ENCODE results near the gene MRPS2. TPM values are rescaled to one million over a fixed set of nuclear protein-coding genes. Genes with fewer than 3 reads are reported as not detected.

Gene MRPS2
- total RNA-seq, 2 experiments from 2014 or later: 20.8 to 23.2 TPM

DNA sequence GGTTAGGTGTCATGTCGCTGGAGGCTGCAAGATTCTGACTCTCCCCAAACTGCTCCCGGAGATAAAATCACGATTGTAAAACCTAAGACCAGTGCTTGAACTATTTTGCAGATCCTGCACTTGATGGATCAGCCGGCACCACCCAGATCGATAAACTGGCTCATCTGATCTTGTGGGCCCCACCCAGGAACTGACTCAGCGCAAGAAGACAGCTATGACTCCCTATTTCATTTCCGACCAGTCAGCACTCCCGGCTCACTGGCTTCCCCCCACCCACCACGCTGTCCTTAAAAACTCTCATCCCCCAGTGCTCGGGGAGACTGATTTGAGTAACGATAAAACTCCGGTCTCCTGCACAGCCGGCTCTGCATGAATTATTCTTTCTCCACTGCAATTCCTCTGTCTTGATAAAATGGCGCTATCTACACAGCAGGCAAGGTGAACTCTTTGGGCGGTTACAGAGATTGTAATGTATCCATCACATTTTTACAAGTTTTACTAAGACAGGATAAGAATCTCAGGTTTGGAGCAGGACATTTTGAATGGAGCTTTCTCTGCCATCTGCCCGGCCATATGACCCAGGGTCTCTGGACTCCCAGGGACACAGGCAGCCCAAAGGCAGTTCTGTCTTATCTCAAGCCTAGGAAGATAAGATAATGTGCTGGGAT lies 31.5 kb upstream of the MRPS2 start:
- Histone ChIP-seq H3K4me1 (ENCODE audit: insufficient read depth, low read length) (peaks cover 16% of the 10 kb centered on the region), H3K36me3 (ENCODE audit: insufficient read depth, low read length) (no peaks in the 10 kb centered on the region), H3K4me3 (ENCODE audit: low read length) (peak overlapping the region; percentile 30), H3K9me3 (ENCODE audit: control insufficient read depth in 1 of 2, insufficient read depth in 1 of 2, low read length in 2 of 2) (no peaks in the 10 kb centered on the region), H3K27ac (ENCODE audit: low read depth in 1 of 2, low read length in 2 of 2) (no peak overlapping the region), H3K27me3 (ENCODE audit: control insufficient read depth in 1 of 2, insufficient read depth in 2 of 2, low read length in 2 of 2) (peaks cover 0 to 2% of the 10 kb centered on the region in 2 experiments)
- DNase-seq (peak in 8 of 14 experiments; percentile 16 to 57 (median 38)), ATAC-seq (ENCODE audit: poor library complexity) (no peak)
- Mint-ChIP-seq H3K4me3 (peak overlapping the region; percentile 73), H3K36me3 (ENCODE audit: low read depth) (no peaks in the 10 kb centered on the region), H3K27ac (no peak overlapping the region), H3K27me3 (peaks cover 55% of the 10 kb centered on the region), H3K4me1 (ENCODE audit: low read depth) (peaks cover 7% of the 10 kb centered on the region), H3K9me3 (no peaks in the 10 kb centered on the region)
- ChIA-PET CTCF (no interaction called here), POLR2A (interaction anchor here (1.3 kb wide), 1 partner anchor 12 kb away, joined by 3 read pairs; no protein-coding TSS in a partner anchor)
- TF ChIP-seq, protein P1, sequence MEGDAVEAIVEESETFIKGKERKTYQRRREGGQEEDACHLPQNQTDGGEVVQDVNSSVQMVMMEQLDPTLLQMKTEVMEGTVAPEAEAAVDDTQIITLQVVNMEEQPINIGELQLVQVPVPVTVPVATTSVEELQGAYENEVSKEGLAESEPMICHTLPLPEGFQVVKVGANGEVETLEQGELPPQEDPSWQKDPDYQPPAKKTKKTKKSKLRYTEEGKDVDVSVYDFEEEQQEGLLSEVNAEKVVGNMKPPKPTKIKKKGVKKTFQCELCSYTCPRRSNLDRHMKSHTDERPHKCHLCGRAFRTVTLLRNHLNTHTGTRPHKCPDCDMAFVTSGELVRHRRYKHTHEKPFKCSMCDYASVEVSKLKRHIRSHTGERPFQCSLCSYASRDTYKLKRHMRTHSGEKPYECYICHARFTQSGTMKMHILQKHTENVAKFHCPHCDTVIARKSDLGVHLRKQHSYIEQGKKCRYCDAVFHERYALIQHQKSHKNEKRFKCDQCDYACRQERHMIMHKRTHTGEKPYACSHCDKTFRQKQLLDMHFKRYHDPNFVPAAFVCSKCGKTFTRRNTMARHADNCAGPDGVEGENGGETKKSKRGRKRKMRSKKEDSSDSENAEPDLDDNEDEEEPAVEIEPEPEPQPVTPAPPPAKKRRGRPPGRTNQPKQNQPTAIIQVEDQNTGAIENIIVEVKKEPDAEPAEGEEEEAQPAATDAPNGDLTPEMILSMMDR (IDR thresholded peaks at IDR 0.05): no peak
- intact Hi-C loops (cut with DNase I, micrococcal nuclease): no loop called here

DNA sequence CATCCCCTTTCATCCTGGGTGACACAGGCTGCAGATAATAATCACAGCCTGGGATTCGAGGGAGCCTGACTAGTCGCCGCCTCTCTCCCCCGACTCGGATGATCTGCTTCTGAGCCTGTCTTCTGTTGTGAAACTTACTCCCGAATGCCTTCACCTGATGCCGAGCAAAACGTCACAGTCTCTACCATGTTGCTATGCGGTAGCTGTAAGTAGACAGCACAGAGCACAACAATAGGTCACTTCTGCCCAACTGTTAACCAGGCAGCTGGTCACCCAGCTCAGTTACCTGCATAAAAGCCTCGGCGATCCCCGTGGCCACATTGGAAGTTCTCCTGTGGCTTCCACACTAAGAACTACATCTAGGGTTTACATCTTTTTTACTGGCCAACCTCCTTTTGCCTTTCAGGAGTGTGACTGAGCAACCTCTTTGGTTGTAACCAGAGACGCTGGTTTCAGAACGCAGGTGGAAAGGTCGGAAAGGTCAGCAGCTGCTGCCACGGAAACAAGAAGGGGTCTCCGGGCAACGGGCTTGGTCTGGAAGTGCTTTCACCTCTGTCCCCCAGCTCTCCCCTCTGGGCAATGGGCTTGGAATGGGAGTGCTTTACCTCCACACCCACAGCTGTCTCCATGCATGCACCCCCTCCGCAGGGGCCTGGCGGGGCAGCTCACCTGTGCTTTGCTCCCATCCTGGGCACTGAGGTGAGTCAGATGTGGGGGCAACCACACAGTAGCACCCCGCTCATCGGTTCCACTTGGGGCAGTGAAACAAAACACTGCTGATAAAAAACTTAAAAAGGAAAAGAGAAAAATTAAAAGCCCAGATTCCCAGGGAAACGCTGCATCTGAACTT lies 28.5 kb upstream of the MRPS2 start:
- CTCF ChIA-PET: no interaction called here
- H3K36me3 Mint-ChIP-seq (ENCODE audit: low read depth): no peaks in the 10 kb centered on the region
- H3K4me3 ChIP-seq (ENCODE audit: low read length): no peak overlapping the region
- TF ChIP-seq, protein P1 (IDR thresholded peaks at IDR 0.05): no peak
- no peaks in the 10 kb centered on the region for H3K9me3 ChIP-seq (ENCODE audit: control insufficient read depth in 1 of 2, insufficient read depth in 1 of 2, low read length in 2 of 2)
- H3K4me1 Mint-ChIP-seq (ENCODE audit: low read depth): peaks cover 7% of the 10 kb centered on the region
- H3K4me1 ChIP-seq (ENCODE audit: insufficient read depth, low read length): peaks cover 16% of the 10 kb centered on the region
- H3K27ac ChIP-seq (ENCODE audit: low read depth in 1 of 2, low read length in 2 of 2): no peak overlapping the region
- intact Hi-C loops (cut with DNase I, micrococcal nuclease): no loop called here
- peaks cover 49% of the 10 kb centered on the region for H3K27me3 Mint-ChIP-seq
- no peak overlapping the region for H3K4me3 Mint-ChIP-seq
- no peak for DNase-seq
- no peaks in the 10 kb centered on the region for H3K9me3 Mint-ChIP-seq
- peaks cover 2 to 9% of the 10 kb centered on the region in 2 experiments for H3K27me3 ChIP-seq (ENCODE audit: control insufficient read depth in 1 of 2, insufficient read depth in 2 of 2, low read length in 2 of 2)
- H3K36me3 ChIP-seq (ENCODE audit: insufficient read depth, low read length): no peaks in the 10 kb centered on the region
- ATAC-seq (ENCODE audit: poor library complexity): no peak
- H3K27ac Mint-ChIP-seq: no peak overlapping the region
- POLR2A ChIA-PET: no interaction called here

- ChIA-PET POLR2A (no interaction called here), CTCF (no interaction called here)
- H3K27ac ChIP-seq (ENCODE audit: low read depth in 1 of 2, low read length in 2 of 2): no peak overlapping the region
- no peak for DNase-seq
- no peak for ATAC-seq (ENCODE audit: poor library complexity)
- no peak overlapping the region for H3K27ac Mint-ChIP-seq
- peaks cover 15% of the 10 kb centered on the region for H3K4me1 Mint-ChIP-seq (ENCODE audit: low read depth)
- TF ChIP-seq, protein P1 (IDR thresholded peaks at IDR 0.05): no peak
- no peaks in the 10 kb centered on the region for H3K36me3 ChIP-seq (ENCODE audit: insufficient read depth, low read length)
- no peak overlapping the region for H3K4me3 ChIP-seq (ENCODE audit: low read length)
- H3K27me3 Mint-ChIP-seq: peaks cover 51% of the 10 kb centered on the region
- H3K9me3 Mint-ChIP-seq: no peaks in the 10 kb centered on the region
- H3K9me3 ChIP-seq (ENCODE audit: control insufficient read depth in 1 of 2, insufficient read depth in 1 of 2, low read length in 2 of 2): peaks cover 0 to 3% of the 10 kb centered on the region in 2 experiments
- H3K36me3 Mint-ChIP-seq (ENCODE audit: low read depth): no peaks in the 10 kb centered on the region
- H3K4me1 ChIP-seq (ENCODE audit: insufficient read depth, low read length): peaks cover 8% of the 10 kb centered on the region
- H3K4me3 Mint-ChIP-seq: no peak overlapping the region
- H3K27me3 ChIP-seq (ENCODE audit: control insufficient read depth in 1 of 2, insufficient read depth in 2 of 2, low read length in 2 of 2): peaks cover 6 to 14% of the 10 kb centered on the region in 2 experiments
- intact Hi-C loops (cut with DNase I, micrococcal nuclease): no loop called here
Measured at GRCh38 chr9:135473972-135474543, 26.4 kb upstream of the MRPS2 start.

Measured in CD4-positive, alpha-beta T cell (primary cell).